Uterus (tissue), 2 donors: ENCODE measurements around the gene CYSLTR2.

ENCODE experiments used
- POLR2A ChIP-seq, 2 donors: fragments of 450-650 bp; IDR thresholded peaks; one replicate each; pipeline ENCODE4 v1.6.1; 2016; ENCODE audit warnings: antibody characterized with exemption in 2 of 2, mild to moderate bottlenecking in 1 of 2, moderate library complexity in 1 of 2
- TF ChIP-seq, protein P1 (sequence below), 4 experiments: fragments of 200-600 bp in 2 of 4; fragments of 450-650 bp in 2 of 4; sonication (generic) in 2 of 4; IDR thresholded peaks; one replicate each; pipeline ENCODE4 v1.5.1; 2016 to 2019; ENCODE audit warnings: antibody characterized with exemption in 4 of 4, mild to moderate bottlenecking in 2 of 4, moderate library complexity in 1 of 4

DNA sequence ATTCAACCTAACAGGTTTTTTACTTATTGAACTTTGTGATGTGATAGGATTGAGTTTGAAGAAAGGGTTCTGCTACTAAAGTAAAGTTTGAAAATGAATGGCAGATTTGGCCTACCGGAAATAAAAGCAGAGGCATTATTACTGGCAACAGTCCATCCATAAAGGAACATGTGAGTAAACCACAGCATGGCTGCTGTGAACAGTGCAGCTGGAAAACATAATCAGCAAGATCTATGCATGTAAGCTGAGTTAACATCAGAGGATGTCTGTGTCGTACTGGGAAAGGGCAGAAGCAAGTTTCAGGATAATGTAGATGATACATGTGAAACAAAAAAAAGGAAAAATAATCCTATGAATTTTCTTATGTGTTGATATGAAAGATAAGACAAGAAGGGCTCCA, 87.6 kb downstream of the CYSLTR2 start:
- TF ChIP-seq, protein P1, sequence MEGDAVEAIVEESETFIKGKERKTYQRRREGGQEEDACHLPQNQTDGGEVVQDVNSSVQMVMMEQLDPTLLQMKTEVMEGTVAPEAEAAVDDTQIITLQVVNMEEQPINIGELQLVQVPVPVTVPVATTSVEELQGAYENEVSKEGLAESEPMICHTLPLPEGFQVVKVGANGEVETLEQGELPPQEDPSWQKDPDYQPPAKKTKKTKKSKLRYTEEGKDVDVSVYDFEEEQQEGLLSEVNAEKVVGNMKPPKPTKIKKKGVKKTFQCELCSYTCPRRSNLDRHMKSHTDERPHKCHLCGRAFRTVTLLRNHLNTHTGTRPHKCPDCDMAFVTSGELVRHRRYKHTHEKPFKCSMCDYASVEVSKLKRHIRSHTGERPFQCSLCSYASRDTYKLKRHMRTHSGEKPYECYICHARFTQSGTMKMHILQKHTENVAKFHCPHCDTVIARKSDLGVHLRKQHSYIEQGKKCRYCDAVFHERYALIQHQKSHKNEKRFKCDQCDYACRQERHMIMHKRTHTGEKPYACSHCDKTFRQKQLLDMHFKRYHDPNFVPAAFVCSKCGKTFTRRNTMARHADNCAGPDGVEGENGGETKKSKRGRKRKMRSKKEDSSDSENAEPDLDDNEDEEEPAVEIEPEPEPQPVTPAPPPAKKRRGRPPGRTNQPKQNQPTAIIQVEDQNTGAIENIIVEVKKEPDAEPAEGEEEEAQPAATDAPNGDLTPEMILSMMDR (IDR thresholded peaks at IDR 0.05) = no peak
- no peak for TF ChIP-seq POLR2A (IDR thresholded peaks at IDR 0.05)
